ENCODE data around the gene CBLC.
"Not testable (repeated sequence)": the region's sequence is repeated elsewhere in the genome, so short reads cannot be mapped to it uniquely, and the experiment has no call there.

CBLC gene

DNA sequence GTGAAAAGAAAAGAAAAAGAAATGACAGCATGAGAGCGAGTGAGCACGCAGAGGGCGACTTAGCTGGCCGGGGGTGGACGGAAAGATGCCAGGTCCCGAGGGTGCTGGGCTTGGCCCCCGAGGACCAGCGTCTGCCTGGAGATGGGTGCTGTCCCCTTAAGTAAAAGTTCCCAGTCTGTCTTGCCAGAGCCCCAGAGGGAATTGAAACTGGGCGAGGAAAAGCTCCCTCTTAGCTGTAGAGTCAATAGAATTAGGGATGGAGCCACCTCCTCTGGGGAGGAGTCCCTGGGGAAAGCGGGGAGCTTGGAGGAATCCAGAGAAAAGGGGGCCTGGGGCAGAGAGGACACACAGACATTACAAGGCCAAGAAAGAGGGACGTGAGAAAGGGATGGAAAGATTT, 44.5 kb downstream of the CBLC start:
- no peak for DNase-seq

DNA sequence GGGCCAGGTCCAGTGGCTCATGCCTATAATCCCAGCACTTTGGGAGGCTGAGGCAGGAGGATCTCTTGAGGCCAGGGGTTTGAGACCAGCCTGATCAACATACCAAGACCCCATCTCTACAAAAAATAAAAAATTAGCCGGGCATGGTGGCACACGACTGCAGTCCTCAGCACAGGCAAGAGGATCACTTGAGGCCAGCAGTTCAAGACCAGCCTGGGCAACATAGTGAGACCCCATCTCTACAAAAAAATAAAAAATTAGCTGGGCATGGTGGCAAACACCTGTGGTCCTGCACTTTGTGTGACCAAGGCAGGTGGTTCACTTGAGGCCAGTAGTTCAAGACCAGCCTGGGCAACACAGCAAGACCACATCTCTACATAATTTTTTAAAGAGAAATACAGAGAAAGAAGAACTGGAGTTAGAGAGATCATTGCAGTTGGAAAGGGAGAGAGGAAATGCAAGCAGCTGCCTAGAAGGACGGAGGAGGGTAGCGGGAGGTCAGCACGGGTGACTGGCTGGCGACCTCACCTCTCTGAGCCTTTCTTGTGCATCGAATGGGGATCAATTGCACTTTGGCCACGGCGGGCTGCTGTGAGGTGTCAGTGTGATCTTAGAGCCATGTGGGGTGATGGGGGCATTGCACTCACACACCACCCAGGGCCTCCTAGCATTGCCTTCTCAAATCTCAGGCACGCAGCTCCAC, 45.1 kb downstream of the CBLC start:
- no peak for DNase-seq

DNA sequence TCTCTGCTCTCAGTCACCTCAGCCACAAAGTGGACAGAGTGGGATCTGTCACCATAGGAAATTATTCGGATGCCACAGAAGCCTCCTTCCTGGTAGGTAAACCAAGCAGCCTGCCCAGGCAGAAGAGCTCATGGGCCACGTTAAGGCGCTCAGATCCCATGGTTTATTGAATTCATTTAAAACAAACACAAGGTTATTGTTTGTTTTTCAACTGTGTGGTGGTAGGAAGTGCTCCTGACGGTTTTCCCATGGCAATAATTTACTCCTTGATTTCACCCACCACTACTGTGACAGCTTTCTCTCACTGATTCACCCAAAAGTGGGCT, 45.6 kb downstream of the CBLC start:
- no peak for DNase-seq

DNA sequence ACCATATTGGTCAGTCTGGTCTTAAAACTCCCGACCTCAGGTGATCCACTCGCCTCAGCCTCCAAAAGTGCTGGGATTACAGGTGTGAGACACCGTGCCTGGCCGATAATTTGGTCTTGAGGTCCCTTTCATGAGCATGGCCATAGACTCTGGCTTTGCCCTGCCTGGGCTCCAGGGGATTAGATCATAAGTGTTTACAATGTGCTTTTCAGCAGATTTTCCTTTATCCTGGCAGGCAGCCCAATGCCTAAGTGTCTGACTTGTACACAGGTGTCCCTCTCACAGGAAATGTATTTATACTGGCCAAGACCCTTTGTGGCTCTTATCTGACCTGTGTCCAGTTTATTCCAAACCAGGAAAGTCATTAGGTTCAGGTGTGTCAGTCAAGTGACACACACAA, 47.1 kb downstream of the CBLC start:
- DNase-seq = no peak

DNA sequence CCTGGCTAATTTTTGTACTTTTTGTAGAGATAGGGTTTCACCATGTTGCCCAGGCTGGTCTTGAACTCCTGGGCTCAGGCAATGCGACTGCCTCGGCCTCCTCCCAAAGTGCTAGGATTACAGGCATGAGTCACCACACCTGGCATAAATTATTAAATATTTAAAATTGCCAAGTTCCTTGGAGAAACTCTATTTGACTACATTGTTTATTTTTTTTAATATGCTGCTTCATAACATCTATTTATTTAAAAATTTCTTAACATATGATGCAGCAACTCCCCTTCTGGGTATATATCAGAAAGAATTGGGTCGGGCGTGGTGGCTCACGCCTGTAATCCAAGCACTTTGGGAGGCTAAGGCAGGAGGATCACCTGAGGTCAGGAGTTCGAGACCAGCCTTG, 55.2 kb downstream of the CBLC start:
- DNase-seq = not testable (repeated sequence)

DNA sequence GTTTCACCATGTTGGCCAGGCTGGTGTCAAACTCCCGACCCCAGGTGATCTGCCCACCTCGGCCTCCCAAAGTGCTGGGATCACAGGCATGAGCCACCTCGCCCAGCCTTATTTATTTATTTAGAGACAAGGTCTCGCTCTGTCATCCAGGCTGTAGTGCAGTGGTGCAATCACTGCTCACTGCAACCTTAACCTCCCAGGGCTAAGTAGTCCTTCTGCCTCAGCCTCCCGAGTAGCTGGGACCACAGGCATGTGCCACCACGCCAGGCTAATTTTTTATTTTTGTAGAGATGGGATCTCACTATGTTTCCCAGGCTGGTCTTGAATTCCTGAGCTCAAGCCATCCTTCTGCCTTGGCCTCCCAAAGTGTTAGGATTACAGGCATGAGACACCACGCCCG, 56.7 kb downstream of the CBLC start:
- not testable (repeated sequence) for DNase-seq

DNA sequence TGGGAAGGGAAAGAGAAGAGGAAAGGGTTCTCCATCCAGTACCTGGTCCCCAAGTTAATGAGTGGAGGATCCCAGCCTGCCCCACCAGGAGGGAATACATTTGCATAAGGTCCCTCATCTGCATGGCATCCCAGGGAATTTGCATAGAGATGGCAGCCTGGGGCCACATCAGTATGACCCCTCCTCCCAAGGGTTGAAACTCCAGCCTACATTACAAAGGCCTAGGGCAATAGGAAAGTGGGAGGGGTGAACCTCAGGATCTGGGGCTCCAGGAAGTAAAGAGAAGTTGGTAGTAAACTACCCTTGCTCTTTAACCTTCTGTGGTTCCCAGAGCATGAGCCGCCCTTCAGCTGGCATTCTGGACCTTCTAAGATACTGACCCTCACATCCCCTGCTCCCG, 61.6 kb downstream of the CBLC start:
- no peak for DNase-seq

DNA sequence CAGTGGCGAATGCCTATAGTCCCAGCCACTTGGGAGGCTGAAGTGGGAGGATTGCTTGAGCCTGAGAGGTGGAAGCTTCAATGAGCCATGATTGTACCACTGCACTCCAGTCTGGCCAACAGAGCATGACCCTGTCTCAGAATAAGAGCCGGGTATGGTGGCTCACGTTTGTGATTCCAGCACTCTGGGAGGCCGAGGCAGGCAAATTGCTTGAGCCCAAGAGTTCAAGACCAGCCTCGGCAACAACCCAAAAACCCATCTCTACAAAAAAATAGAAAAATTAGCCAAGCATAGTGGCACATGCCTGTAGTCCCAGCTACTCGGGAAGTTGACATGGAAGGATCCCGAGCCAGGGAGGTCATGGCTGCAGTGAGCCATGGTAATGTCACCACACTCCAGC, 63.1 kb downstream of the CBLC start:
- DNase-seq = no peak

DNA sequence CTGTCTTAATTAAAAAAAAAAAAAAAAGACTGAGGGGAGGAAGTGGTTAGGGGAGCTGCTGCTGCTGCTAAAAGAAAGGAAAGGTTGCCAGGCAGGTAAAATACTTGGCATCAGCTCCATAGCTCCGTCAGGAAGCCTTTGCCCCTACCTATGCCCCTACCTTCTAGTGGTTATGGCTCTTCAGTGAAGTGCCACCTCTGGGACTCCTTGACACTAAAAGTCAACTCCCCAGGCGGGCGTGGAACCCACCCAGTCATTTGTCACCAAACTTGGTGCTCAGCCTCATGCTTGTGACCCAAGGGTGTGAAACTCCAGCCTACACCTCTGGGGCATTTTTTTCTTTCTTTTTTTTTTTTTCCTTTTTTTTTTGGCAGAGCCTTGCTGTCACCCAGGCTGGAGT, 63.5 kb downstream of the CBLC start:
- DNase-seq = no peak

DNA sequence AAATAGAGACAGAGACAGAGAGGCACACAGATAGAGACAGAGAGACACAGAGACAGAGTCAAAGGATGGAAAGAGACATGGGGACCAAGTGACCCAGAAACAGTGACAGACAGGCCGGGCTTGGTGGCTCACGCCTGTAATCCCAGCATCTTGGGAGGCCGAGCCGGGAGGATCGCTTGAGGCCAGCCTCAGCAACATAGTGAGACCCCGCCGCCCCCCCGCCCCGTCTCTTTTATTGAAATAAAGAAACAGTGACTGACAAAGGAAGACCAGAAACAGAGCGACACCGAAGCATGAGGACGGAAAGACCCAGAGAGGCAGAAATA, 67.6 kb downstream of the CBLC start:
- DNase-seq = no peak

DNA sequence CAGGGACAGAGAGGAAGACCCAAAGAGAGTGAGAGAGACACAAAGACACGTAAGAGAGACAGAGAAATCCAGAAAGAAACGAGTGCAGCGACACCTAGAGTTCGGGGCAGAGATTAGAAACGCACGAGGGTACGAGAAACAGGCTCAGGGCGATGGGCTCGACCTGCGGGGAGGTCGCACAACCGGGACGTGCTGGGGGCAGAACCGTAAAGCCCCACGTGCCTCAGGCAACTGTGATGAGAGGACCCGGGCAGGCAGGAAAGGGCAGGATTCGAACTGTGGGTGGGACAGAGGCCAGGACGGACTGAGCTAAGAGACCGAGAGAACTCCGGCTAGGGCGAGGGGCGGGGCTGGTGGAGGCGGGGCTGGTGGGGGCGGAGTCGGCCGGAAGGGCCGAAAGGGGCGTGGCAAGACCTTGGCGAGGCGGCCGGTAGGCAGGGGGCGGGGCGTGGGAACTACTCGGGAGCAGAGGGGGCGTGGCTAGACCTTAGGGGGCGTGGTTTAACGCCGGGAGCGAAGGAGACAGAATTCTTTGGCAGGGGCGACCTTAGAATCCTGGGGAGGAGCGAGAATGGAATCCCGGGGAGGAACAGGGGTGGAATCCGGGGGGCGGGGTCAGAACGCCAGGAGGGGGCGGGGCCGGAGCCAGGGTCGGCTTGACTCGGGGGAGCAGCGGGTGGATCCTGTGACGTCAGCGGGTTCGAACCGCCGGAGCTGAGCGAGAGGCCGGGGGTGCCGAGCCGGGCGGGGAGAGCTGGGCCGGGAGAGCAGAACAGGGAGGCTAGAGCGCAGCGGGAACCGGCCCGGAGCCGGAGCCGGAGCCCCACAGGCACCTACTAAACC, 68.1 kb downstream of the CBLC start, which contains the start of gene NECTIN2:
Gene NECTIN2, plus strand, starts transcription at position 686 of the 843 bp plus-strand sequence. CDS start 229 bp downstream, outside the sequence.
- peak; percentile 93 to 97 for DNase-seq

DNA sequence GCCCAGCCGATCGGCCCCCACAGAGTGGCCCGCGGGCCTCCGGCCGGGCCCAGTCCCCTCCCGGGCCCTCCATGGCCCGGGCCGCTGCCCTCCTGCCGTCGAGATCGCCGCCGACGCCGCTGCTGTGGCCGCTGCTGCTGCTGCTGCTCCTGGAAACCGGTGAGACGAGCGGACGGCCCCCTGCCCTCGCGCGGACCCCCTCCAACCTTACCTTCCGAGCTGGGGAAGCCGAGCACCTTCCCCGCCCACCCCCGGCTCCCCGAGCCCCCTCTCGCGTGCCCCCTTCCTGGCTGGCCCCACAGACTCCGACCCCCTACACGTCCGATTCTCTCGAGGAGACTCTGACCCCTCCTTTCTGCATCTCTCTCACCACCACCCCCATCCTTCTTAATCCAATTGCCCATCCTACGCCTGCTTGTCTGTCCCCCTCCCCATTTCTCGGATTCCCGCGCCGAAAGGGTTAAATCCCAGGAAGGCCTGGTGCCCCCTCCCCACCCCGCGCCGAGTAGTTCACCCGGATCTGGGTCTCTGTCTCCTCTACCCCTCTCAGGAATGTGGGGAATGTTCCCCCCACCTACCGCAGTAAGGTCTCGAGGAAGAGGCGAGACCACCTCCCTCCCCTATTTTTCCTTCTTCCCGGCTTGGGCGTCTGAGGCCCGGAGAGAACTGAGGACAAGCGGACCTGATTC, 68.9 kb downstream of the CBLC start:
- no peak for DNase-seq

DNA sequence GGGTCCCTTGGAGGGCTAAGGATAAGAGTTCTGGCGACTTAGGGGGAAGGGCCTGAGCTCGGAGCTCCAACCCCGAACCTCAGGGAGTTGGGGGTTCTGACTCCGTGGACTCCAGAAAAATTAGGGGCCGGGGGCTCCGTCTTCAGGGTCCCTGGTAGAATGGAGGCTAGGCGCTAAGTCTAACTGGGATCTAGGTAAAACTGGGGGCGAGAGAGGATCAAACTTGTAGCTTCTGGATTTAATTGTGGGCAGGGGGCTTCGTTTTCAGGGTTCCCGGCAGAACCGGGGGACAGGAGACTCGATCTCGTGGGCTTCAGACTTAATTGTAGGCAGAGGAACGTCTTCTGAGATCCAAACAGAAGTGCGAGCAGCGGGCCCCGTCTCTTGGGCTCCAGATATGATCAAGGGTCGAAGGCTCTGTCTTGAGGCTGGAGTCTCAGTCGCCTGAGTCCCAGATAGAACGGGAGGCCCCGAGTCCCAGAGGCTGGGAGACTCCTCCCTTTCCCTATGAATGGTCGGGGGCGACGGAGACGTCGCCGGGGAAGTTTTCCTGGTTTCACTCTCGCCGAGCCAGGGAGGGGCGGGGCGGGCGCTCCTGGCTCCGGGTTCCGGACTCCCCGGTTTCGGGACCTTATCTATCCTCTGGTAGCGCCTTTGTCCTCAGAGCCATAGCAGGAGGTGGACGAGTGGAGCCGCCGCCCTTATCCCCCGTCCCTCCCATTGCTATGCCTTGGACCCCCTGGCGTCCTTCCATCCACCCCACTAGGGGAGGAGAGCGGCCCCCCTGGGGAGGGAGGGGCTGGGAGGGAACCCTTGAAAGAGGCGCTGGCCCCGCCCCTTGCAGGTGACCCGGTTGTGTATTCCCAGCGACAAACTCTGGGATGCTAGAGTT, 69.7 kb downstream of the CBLC start:
- DNase-seq = peak in 1 of 2 experiments; percentile 13

DNA sequence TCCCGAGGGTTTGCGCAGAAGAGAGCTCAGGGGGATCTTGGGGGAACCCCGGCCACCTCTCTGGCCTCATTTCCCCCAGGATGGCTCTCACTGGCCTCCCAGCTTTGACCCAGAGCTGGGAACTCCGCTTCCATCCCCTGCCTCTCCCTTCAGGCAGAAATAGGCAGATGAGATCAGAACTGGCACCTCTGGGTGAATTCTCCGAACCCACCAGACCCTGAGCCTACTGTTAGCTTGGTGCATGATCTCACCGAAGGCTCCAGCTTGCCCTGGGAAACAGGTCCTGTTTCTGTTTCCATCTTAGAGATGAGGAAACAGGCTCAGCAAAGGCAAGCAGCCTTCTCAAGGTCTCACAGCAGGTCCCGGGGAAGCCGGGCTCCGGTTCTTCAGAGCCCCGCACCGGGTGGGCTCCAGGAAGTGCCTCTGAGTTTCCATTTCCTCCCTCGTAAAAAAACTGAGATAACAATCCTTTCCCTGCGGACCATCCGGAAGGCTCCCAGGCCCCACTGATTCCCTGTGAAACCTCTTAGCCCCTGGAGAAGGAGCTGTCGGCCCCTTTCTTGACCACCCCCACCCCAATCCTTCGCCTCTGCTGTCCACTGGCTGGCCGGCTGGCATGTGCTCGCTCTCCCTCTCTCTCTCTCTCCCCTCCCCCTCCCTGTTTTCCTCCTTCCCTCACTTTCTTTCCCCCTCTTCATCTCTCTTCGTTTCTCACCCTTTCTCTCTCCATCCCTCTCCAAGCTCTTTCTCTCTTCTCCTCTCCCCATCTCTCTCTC, 70.5 kb downstream of the CBLC start:
- DNase-seq = no peak

DNA sequence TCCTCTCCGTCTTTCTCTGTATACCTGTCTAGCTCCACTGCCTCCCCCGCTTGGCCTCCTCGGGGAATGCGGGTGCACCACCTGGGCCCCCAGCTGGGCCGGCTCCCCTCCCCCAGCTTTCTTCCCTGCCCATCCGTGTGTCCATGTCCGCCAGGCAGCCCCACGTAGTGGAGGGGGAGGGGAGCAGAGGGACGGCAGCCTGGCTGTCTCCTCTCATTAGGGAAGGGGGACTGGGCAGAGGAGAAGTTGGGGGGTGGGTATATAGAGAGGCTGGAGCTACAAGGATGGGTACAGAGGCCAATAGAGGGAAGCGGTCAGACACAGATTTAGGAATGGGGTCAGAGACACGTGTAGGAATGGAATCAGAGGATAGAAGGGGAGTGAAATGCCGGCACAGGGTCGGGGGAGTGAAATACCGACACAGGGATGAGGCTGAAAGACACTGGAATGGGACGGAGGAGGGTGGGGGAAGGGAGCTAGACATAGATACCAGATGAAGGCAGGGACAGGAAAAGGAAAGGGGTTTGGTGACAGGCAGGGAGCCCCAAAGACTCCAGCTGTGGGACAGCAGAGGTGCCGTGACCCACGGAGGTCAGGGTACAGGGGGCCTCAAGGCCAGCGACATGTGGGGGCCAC, 71.2 kb downstream of the CBLC start:
- DNase-seq = no peak
